ENCODE measurements around the gene KIR2DL4.

GRCh38 chr19:54850930-54851329, 47.5 kb downstream of the KIR2DL4 start:
- TF ChIP-seq CTCF (IDR thresholded peaks at IDR 0.05) (no peak), POLR2A (IDR thresholded peaks at IDR 0.05) (no peak)
